Measurements from ENCODE around the gene ABCC4.

The ABCC4 gene

DNA sequence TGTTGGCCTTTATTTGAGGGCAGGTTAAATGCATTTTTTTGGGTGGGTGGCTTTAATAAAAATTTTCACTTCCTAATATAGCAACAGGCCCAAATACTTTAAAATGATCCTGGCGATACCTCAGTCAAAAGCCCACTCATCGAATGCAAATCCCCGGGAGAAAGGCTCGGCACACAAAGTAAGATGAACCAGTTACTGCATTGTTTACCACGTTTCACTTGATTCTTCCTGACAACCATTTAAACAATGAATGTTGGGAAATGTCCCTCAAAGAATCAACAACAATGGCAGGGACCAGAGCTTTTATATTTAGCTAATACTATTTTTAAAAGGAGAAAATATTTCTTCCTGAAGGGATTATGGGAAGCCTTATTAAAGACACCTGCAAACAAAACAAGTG, 187.7 kb downstream of the ABCC4 start:
- no peak for DNase-seq (ENCODE audit: low read depth in 2 of 2)

DNA sequence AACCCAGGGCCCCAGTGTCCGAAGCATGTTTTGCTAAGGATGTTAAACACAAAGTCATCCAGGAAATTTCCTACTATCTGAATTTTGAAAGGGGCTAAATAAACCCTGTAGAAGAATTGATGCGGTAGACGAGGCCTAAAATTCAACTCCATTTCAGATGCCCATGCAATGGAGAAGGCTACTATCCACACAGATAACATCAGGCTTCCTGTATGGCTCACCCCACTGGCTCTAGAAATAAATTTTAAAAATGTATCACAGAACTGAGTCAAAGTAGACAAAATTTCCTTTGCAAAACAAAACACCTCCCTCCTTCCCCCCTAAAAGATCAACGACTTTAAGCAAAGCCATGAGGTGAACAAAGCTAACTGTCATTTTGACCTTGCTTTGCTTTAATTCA, 188.4 kb downstream of the ABCC4 start:
- DNase-seq (ENCODE audit: low read depth in 2 of 2), result no peak

DNA sequence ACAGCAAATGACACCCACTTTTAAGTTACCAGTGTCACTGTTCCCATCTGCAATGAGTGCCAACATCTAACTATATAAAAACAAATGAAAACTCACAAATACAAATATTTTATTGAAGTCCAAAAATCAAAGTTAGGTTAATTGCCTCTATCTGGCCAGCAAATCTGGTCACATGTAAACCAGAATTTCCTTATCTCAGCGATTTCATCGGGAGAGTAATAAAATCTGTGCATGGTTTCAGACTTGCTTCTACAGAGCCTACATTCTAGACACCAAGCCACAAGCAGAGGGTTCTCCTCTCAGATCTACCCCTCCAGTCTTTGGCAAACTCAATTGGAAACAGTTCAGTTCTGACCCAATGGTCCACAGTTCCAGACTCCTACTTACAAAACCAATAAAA, 189.6 kb downstream of the ABCC4 start:
- no peak for DNase-seq (ENCODE audit: low read depth in 2 of 2)

DNA sequence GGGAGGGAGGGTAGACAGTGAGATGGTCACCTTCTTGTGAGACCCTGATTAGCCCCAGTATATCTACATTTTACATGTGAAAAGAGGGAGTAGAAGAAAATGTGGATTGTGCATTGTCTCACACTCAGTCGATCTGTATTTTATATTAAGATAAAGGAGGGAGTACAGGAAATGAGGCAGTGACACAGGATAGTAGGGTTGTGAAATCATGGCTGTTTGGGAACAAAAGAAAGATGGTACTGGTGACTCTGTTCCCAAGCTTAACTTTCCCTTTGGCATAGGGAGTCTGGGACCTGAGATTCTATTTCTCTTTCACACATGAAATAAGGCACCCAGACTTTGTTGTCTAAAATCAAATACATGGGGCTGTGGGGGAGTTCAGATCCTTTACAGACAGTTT, 194.7 kb downstream of the ABCC4 start:
- DNase-seq (ENCODE audit: low read depth in 2 of 2), result no peak

DNA sequence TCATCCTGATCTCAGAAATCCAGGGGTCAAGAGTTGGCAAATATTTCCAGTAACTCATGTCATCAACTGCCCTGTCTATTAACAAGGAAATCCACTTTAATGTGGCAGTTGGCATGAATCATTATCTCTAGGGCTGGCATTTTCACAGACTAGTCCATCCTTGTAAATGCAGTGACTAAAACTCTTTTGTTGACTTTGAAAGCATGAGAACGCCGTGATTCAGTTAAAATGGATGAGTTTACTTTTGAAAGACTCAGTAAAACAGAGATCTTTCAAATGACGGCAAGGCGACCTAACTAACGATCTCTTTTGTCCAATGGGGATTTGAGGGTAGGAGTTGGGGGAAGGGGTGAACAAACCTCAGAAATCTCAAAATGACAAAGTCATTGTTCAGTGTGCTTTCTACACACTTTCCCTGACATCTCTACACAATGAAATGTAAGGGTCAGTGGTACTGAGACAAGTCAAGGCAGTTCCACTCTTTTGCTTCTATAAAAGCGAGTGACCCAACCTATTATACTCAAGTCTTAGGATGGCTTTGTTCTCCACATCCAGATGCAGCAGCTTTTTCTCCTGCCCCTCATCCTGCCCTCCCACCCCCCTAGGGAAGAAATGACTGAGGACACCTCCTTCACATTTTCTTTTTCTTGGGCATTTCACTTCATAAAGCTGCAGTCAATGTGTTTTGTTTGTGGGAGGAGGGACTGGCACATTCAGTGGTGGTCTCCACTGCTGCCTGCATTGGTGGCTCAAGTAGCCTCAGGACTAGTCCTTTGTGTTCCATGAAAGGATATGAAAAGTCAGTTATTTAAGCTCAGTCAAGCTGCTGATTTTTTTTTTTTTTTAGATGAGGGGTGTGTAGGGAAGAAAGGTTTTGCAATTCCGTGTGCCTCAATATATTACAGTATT, 200.5 kb downstream of the ABCC4 start:
- no peak for DNase-seq (ENCODE audit: low read depth in 2 of 2)

DNA sequence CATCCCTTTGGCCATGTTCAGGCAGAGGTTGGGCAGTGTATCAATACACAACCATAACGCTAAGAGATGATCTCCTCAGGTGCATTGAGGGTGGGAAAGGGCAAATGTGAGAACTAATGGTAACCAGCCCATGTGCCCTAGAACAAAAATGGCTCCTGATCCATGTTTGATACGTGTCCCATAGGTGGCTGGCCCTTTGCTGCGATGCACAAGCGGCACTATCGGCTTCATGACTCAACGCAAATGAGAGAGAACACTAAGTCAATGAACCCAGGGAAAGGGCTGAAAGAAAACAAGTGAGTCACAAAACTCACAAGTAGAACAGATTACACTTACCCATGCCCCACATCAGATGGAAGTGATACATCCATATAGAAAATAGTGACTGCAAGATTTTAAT, 201.7 kb downstream of the ABCC4 start:
- no peak for DNase-seq (ENCODE audit: low read depth in 2 of 2)

DNA sequence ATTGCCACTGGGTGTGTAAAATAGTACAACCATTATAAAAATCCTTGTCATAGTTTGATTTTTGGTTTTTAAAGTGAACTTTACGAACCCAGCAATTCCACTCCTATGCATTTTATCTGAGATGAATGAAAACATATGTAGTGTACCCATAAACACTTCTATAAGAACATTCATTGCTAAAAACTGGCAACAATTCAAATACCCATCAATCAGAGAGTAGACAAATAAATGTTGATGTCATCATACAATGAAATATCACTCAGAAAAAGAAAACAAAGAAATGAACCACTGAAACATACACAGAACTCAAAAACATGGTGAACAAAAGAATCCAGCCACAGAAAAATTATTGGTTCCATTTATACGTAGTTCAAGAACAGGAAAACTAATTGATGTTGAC, 202.3 kb downstream of the ABCC4 start:
- DNase-seq (ENCODE audit: low read depth in 2 of 2), result no peak

DNA sequence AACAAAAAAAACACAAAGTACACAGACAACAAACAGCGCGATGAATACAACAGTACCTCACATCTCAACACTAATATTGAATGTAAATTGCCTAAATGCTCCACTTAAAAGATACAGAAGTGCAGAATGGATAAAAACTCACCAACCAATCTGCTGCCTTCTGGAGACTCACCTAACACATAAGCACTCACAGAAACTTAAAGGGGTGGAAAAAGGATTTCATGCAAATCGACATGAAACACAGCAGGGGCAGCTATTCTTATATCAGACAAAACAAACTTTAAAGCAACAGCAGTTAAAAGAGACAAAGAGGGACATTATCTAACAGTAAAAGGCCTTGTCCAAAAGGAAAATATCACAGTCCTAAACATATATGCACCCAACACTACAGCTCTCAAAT, 209.5 kb downstream of the ABCC4 start:
- no peak for DNase-seq (ENCODE audit: low read depth in 2 of 2)

DNA sequence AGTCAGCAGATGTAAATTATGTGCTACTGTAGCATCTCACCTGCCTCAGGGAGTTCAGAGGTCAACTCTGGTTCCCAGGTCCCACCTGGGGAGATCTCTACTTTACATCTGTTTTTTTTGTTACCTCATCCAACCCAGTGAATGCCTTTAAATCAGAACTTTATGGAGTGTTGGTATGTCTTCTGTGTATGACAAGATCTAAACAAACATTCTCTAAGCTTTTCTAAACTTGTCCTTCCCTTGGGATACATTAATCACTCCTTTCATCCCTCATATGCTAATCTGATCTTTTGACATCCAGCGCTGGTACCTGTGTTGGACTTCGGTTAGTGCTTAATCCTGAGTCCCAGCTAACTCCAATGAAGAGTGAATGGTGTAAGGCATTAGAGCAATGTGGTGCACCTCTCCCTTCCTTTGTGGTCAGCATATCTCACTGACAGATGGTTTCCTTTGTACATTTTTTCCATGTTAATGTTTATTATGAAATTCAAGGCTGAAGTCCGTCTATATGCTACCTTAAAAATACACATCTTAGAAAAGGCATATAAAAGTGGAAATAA, 213.4 kb downstream of the ABCC4 start:
- DNase-seq (ENCODE audit: low read depth in 2 of 2), result no peak

DNA sequence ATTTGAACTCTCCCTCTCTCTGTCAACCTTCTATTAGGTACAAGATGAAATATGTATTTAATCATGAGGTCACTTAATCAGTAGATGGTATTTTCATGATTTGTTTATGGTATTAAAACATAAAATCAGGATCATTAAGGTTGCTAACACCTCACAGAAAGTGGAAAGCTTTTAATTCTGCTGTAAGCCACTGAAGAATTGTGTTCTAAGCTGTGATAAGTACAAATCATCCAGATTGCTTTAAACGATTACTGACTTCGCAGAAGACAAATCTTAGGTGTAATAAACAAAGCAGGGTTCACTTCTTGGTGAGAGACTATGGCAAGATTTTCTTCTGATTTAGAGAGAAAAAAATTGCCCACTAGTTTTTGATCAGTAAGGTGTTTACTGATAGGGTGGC, 214.5 kb downstream of the ABCC4 start:
- no peak for DNase-seq (ENCODE audit: low read depth in 2 of 2)

DNA sequence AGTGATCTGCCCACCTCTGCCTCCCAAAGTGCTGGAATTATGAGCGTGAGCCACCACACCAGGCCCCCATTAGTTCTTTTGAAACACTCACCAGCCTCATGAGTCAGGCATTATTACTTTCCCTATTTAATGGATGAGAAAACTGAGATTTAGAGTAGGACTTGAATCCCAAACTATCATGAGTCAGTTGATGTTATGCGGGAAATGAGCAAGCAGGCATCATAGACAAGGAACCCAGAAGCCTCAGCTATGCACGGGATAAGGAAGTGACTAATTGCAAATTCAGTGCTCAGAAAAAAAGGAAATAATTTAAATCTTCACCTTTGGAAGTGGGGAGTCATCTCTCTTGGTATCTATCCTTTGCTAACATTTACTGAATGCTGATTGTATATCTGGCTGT, 217.5 kb downstream of the ABCC4 start:
- no peak for DNase-seq (ENCODE audit: low read depth in 2 of 2)

DNA sequence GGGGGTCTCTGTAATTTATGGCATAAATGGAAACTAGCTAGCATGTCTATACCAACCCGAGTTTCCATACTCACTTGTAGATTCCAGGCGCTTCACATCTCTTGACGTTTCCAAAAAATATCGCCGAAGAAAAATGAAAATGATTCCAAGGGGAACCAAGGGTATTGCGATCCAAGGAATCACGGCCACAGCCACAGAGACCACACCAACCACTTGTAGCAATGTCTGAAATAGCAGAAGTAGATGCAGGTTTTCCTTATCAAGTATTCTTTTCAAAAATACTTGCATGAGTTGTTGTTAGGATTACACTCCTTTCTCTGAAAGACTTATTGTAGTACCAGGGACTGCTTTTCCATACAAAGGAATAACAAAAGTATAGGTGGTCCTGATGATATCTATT, 218.2 kb downstream of the ABCC4 start:
- DNase-seq (ENCODE audit: low read depth in 2 of 2), result no peak

DNA sequence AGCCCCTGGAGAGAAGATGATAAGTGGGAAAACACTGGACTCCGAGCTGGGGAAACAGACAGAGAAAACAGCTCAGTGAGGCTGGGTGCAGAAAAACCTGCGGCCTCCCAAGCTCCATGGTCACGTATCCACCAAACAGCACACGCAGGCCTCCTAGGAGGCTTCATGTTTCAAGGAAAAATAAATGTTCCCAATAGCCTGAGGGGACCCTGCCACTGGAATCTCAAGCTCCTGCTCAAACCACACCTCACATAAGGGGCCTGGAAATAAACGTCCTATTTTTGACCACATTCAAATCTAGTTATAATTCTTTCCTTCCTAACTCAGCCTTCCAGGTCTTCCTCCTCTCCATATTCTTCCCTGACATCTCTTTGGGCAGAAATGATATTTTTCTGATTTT, 225.7 kb downstream of the ABCC4 start:
- no peak for DNase-seq (ENCODE audit: low read depth in 2 of 2)

DNA sequence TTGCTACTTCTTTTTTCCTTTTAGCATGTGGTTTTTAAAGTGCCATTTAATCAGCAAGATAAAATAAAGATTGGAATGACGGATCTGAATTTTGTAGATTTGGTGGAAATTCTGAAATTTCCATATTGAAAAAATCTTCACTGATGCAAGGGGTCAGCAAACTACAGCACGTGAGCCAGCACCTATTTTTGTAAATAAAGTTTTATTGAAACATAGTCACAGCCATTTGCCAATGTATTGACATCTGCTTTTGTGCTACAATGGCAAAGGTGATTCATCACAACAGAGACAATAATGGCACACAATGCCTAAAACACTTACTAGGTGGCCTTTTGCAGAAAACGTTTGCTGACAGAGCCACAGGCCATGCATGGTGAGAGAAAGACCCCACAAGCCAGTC, 226.4 kb downstream of the ABCC4 start:
- no peak for DNase-seq (ENCODE audit: low read depth in 2 of 2)

DNA sequence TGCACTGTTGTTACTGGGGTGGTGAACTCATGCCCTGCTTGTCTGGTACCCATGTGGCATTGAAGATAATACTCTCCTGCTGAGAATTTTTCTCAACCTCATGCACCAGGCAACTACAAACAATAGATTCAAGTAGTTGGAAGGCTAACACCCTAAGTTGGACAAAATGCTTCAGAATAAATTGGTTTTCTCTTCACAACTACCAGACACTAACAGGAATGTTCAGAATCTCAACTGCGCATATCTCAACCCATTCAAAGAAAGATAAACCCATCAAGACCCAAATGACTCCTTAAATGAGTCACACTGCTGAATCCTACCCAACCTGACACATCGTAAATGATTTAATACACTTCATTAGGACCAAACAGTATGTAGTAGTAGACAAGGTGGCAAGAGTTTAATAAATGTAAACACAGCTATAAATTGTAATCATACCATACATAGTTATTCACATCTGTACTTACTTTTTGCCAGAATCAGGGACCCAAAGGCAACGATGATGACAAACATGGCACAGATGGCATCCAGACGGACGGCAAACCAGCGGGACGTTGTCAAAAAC, 227.4 kb downstream of the ABCC4 start:
- no peak for DNase-seq (ENCODE audit: low read depth in 2 of 2)

DNA sequence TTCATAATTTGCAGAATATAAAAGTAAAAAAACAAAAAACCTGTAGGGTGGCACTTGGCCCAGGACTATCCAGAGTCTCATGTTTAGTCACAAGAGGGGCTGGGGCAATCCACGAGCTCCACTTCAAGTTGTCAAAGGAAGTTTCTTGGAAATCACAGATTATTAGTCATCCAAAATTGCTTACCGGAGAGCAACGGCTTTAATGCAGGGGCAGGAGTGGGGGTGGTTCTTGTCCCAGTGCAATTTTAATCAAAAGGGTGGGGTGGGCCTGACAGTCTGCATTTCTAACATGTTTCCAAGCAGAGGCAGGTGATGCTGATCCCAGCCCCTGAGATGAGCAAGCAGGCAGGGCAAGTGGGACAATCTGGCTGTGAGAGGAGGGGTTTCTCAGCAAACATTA, 233.9 kb downstream of the ABCC4 start:
- no peak for DNase-seq (ENCODE audit: low read depth in 2 of 2)

DNA sequence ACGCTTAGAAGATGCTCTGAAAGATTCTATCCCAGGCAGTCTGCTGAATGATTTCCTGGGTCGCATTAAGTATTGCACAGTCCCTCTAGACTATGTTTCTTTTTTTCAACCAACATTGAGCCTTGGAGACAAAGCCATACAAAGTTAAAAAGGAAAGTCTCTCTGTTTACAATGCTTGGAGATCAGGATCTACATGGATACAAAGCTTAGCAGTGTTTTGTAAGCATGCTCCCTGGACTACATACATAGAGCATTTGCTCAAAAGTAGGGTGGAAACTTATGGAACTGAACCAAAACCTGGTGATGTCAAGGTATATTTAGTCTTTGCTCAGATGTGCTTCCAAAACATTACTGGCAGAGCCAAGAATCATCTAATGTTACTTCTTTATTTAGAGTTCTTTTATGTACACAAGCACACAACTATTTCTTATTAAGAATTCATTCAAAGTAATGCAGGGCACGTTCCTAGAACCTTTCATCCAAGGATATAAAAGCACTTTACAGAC, 241.2 kb downstream of the ABCC4 start:
- DNase-seq (ENCODE audit: low read depth in 2 of 2), result no peak

DNA sequence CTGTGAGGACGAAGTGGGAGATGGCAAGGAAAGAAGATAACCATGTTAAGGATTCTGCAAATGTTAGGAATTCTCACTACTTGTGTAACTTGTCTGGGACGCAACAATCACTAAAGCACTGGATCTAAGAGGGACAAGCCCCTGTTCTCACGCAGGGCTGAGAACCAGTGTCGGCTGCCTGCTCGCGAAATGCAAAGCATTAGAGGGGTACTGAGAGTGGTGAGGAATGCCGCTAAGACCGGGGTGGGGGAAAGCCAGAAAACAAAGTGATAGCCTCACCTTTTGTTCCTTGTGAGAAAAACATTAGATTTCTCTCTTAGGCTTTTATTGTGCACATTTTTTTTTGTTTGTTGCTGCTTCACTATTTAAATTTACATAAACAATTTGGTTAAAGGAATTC, 241.9 kb downstream of the ABCC4 start:
- no peak for DNase-seq (ENCODE audit: low read depth in 2 of 2)

DNA sequence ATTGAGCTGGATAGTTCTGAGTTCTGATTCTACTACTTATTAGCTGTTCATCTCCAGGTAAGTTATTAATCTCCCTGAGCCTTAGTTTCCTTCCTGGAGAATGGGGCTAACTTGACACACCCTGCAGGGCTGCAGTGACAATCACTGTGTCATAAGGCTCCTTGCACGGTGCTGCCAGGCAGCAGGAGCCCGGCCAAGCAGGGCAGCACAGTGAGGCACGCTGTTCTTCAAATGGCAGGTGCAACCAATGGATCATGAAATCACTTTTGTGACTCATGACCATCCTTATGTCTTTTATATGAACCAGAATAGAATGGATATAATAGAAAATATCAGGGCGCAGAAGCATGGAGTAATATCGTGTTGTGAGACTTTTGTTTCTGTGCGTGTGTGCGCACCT, 242.6 kb downstream of the ABCC4 start:
- DNase-seq (ENCODE audit: low read depth in 2 of 2), result no peak

DNA sequence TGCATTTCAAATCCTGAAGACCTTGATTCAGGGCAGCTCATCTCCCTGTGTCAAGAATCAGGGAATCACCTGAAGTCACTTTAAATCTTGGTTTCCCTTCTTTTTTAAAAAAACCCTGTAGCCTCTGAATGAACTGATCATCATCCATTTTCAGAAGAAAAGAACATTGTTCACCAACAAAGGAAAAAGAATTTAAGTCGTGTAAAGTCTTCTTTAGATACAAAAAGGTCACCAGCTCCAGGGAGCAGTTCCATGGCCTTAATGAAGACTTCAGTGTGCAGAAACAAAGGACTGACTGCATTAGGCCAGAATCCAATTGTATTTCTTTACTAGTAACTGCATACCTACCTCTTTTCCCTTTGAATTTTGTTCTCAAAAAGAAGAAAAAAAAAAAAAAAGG, 245.0 kb downstream of the ABCC4 start:
- no peak for DNase-seq (ENCODE audit: low read depth in 2 of 2)

DNA sequence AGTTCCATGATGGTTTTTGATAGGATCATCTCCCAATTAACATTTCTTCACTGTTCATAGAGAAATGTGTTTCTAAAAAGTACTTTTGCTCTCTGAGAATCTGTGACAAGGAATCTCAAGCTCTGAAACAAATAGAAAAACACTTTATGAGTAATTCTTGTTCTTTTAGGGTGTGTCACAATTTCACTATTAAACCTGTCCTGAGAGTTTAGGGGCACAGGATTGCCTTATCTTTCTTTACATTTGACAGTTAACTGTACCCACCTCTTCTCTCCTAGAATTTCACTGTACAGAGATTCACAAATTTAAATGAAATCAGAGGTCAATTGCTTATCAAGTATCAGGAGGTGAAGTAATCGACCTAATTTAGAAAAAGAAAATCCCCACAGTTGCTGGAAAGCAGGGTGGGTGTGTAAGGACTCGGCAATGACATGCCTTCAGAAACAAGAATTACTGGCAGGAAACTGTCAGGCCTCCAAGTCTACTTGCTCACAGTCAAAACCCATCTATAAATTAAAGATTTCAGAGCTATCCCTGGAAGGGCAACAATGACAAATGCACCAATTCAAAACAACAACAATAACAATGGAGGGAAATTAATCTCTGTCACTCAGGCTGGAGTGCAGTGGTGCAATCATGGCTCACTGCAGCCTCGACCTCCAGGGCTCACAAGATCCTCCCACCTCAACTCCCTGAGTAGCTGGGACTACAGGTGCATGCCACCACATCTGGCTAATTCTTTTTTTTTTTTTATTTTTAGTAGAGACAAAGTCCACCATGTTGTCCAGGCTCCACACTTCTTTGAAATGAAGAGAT, 250.2 kb downstream of the ABCC4 start:
- DNase-seq (ENCODE audit: low read depth in 2 of 2), result no peak

DNA sequence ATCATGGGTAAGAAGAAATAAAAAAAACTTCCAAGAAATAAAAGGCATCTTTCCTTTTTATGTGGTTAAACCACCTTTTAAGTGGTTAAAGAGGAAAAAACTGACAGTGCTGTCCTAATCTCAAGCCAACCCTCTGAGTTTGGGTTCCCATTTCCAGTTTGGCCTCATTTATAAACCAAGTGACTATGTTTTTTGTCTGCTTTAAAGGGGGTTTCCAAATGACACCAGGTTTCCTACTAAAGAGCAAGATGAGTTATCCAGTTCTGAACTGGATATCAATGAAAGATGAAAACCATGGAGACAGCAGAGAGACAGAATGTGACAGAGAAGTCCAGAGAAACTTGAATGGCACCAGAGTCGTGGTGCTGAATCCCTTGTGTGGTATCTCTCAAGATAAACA, 251.5 kb downstream of the ABCC4 start:
- DNase-seq (ENCODE audit: low read depth in 2 of 2), result no peak

All from stimulated activated CD8-positive, alpha-beta memory T cell treated with anti-CD3 and anti-CD28 coated beads, Interleukin-15, amount 100 ng/mL, for 4 hours (primary cell).